HG03175 (cell line): ENCODE results near the gene NBEA.
"Not testable (repeated sequence)": the region's sequence is repeated elsewhere in the genome, so short reads cannot be mapped to it uniquely, and the experiment has no call there.

Experiments
- ATAC-seq: cut with Tn5 transposase; IDR thresholded peaks from one replicate; pipeline ENCODE4 v1.9.1; 2021; ENCODE audit warnings: mild to moderate bottlenecking, moderate library complexity; ENCODE audit not compliant: unreplicated experiment

Gene NBEA

GRCh38 chr13:34941835-34942731 lies at the start of gene NBEA:
TSS of gene NBEA (plus strand) at chr13:34942270. CDS start at chr13:34942821, 551 bp downstream.
- peak; percentile 75 for ATAC-seq

GRCh38 chr13:34894756-34895155 lies 47.3 kb upstream of the NBEA start:
- no peak for ATAC-seq

- ATAC-seq: no peak
These were observed 44.9 kb upstream of the NBEA start for GRCh38 chr13:34897220-34897619.

- ATAC-seq: no peak
These were observed 42.2 kb upstream of the NBEA start for GRCh38 chr13:34899888-34900287.

- no peak for ATAC-seq
These were observed 41.8 kb upstream of the NBEA start for GRCh38 chr13:34900288-34900739.

- ATAC-seq: no peak
These were observed 40.5 kb upstream of the NBEA start for GRCh38 chr13:34901572-34901971.

- ATAC-seq: no peak
These were observed 30.9 kb upstream of the NBEA start for GRCh38 chr13:34911159-34911558.

GRCh38 chr13:34913040-34913439 lies 29.0 kb upstream of the NBEA start:
- no peak for ATAC-seq

GRCh38 chr13:34914416-34914815 lies 27.7 kb upstream of the NBEA start:
- no peak for ATAC-seq

GRCh38 chr13:34926508-34926907 lies 15.6 kb upstream of the NBEA start:
- no peak for ATAC-seq

- not testable (repeated sequence) for ATAC-seq
These were observed 13.4 kb upstream of the NBEA start for GRCh38 chr13:34928676-34929075.

- no peak for ATAC-seq
These were observed 10.5 kb upstream of the NBEA start for GRCh38 chr13:34931572-34931971.

GRCh38 chr13:34933349-34933748 lies 8.7 kb upstream of the NBEA start:
- ATAC-seq: no peak

GRCh38 chr13:34933786-34934185 lies 8.3 kb upstream of the NBEA start:
- ATAC-seq: no peak

GRCh38 chr13:34935841-34936240 lies 6.2 kb upstream of the NBEA start:
- ATAC-seq: no peak

GRCh38 chr13:34939771-34940170 lies 2.3 kb upstream of the NBEA start:
- no peak for ATAC-seq

- no peak for ATAC-seq
These were observed 635 bp upstream of the NBEA start for GRCh38 chr13:34941436-34941834.

- ATAC-seq: peak; percentile 10
These were observed 814 bp downstream of the NBEA start for GRCh38 chr13:34942732-34943435.

- ATAC-seq: no peak
These were observed 1.6 kb downstream of the NBEA start for GRCh38 chr13:34943436-34944273.

- no peak for ATAC-seq
These were observed 2.2 kb downstream of the NBEA start for GRCh38 chr13:34944274-34944634.

- no peak for ATAC-seq
These were observed 2.7 kb downstream of the NBEA start for GRCh38 chr13:34944751-34945150.
